ENCODE results near the gene GPC5. TPM values are rescaled to one million over a fixed set of nuclear protein-coding genes. Genes with fewer than 3 reads are reported as not detected.
"Not testable (repeated sequence)": the region's sequence is repeated elsewhere in the genome, so short reads cannot be mapped to it uniquely, and the experiment has no call there.

The GPC5 gene
- total RNA-seq, 1 donor from 2014 or later, result 0.13 TPM

GRCh38 chr13:92609376-92609775 lies 1211.0 kb downstream of the GPC5 start:
- no peak for DNase-seq (ENCODE audit: low spot score)

- no peak for DNase-seq (ENCODE audit: low spot score)
Measured at GRCh38 chr13:92612892-92613291, 1214.5 kb downstream of the GPC5 start.

- no peak for DNase-seq (ENCODE audit: low spot score)
Measured at GRCh38 chr13:92613921-92614320, 1215.5 kb downstream of the GPC5 start.

GRCh38 chr13:92621985-92622384 lies 1223.6 kb downstream of the GPC5 start:
- DNase-seq (ENCODE audit: low spot score), result no peak

GRCh38 chr13:92622905-92623304 lies 1224.5 kb downstream of the GPC5 start:
- DNase-seq (ENCODE audit: low spot score), result no peak

- no peak for DNase-seq (ENCODE audit: low spot score)
Measured at GRCh38 chr13:92626274-92626673, 1227.9 kb downstream of the GPC5 start.

- no peak for DNase-seq (ENCODE audit: low spot score)
Measured at GRCh38 chr13:92640936-92641335, 1242.5 kb downstream of the GPC5 start.

- DNase-seq (ENCODE audit: low spot score), result no peak
Measured at GRCh38 chr13:92649140-92649813, 1250.9 kb downstream of the GPC5 start.

GRCh38 chr13:92656103-92656502 lies 1257.7 kb downstream of the GPC5 start:
- no peak for DNase-seq (ENCODE audit: low spot score)

GRCh38 chr13:92656648-92657047 lies 1258.2 kb downstream of the GPC5 start:
- no peak for DNase-seq (ENCODE audit: low spot score)

GRCh38 chr13:92657565-92657964 lies 1259.1 kb downstream of the GPC5 start:
- DNase-seq (ENCODE audit: low spot score), result no peak

- DNase-seq (ENCODE audit: low spot score), result no peak
Measured at GRCh38 chr13:92658293-92658692, 1259.9 kb downstream of the GPC5 start.

GRCh38 chr13:92661406-92661805 lies 1263.0 kb downstream of the GPC5 start:
- no peak for DNase-seq (ENCODE audit: low spot score)

- DNase-seq (ENCODE audit: low spot score), result no peak
Measured at GRCh38 chr13:92668157-92668556, 1269.7 kb downstream of the GPC5 start.

GRCh38 chr13:92670096-92670495 lies 1271.7 kb downstream of the GPC5 start:
- no peak for DNase-seq (ENCODE audit: low spot score)

GRCh38 chr13:92671821-92672220 lies 1273.4 kb downstream of the GPC5 start:
- DNase-seq (ENCODE audit: low spot score), result no peak

GRCh38 chr13:92676246-92676645 lies 1277.8 kb downstream of the GPC5 start:
- no peak for DNase-seq (ENCODE audit: low spot score)

GRCh38 chr13:92677571-92677970 lies 1279.2 kb downstream of the GPC5 start:
- DNase-seq (ENCODE audit: low spot score), result no peak

- no peak for DNase-seq (ENCODE audit: low spot score)
Measured at GRCh38 chr13:92679602-92680001, 1281.2 kb downstream of the GPC5 start.

GRCh38 chr13:92681239-92681638 lies 1282.8 kb downstream of the GPC5 start:
- DNase-seq (ENCODE audit: low spot score), result no peak

GRCh38 chr13:92682832-92683517 lies 1284.6 kb downstream of the GPC5 start:
- no peak for DNase-seq (ENCODE audit: low spot score)

- no peak for DNase-seq (ENCODE audit: low spot score)
Measured at GRCh38 chr13:92694047-92694446, 1295.6 kb downstream of the GPC5 start.

GRCh38 chr13:92695827-92696226 lies 1297.4 kb downstream of the GPC5 start:
- not testable (repeated sequence) for DNase-seq (ENCODE audit: low spot score)
